ENCODE results near the gene CHD5. TPM values are rescaled to one million over a fixed set of nuclear protein-coding genes. Genes with fewer than 3 reads are reported as not detected.

The CHD5 gene
- total RNA-seq, 4 donors from 2014 or later: 0.14 to 1.6 (median 1.2) TPM

DNA sequence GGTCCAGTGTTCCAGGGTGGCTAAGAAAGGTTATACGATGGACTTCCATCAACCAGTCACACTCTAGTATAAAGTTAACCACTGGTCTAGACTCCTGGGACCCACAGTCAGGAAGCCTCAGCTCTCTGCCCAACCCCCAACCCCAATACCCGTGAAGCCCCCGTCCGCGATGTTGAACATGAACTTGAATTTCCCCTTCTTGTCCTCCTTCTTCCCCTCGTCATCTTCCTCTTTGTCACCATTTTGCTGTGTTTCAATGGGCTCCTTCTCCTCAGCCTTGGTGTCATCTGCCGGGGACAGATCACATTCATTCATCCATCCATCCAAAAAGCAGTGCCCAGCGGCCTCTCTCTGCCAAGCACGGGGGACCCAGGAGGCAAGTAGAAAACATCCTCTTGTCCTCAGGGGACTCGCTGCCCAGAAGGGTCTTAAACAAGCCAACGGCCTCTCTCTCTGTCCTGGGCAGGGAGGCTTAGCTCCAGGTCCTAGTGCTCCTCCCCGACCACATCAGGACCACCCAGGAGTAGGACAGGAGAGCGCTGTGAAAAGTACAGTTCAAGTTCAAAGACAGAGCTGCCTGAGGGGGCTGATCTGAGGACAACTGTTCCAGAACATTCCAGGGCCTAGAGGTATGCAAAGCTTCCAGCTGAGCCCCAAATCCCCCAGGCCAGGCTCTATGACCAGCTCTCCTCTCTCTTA is 68.0 kb downstream of the CHD5 start:
- 78 to 82% methylated on average over 3 to 13 of the region's 13 CpGs for WGBS, 2 donors (ENCODE audit: low coverage in 1 of 2)
- Histone ChIP-seq H3K27me3 (no peaks in the 10 kb centered on the region), H3K36me3 (no peaks in the 10 kb centered on the region), H3K4me3 (no peak overlapping the region), H3K4me1 (no peaks in the 10 kb centered on the region), H3K9me3 (peaks cover 0 to 1% of the 10 kb centered on the region in 2 donors), H3K27ac (no peak overlapping the region)
- intact Hi-C loops (cut with DNase I; ENCODE audit: low total_unique reads) (no loop called here), in situ Hi-C loops (cut with MboI; ENCODE audit: low pct_ligation_motif_present in 1 of 4, low pct_unique_long_range_greater_than_20kb in 1 of 4, low sequenced_read_pairs in 3 of 4) (no loop called here)
- no peak for DNase-seq
- TF ChIP-seq EP300 (IDR thresholded peaks at IDR 0.05; ENCODE audit: low read depth) (no peak), POLR2A (IDR thresholded peaks at IDR 0.05) (no peak)
- TF ChIP-seq, protein P1, sequence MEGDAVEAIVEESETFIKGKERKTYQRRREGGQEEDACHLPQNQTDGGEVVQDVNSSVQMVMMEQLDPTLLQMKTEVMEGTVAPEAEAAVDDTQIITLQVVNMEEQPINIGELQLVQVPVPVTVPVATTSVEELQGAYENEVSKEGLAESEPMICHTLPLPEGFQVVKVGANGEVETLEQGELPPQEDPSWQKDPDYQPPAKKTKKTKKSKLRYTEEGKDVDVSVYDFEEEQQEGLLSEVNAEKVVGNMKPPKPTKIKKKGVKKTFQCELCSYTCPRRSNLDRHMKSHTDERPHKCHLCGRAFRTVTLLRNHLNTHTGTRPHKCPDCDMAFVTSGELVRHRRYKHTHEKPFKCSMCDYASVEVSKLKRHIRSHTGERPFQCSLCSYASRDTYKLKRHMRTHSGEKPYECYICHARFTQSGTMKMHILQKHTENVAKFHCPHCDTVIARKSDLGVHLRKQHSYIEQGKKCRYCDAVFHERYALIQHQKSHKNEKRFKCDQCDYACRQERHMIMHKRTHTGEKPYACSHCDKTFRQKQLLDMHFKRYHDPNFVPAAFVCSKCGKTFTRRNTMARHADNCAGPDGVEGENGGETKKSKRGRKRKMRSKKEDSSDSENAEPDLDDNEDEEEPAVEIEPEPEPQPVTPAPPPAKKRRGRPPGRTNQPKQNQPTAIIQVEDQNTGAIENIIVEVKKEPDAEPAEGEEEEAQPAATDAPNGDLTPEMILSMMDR (IDR thresholded peaks at IDR 0.05): no peak

DNA sequence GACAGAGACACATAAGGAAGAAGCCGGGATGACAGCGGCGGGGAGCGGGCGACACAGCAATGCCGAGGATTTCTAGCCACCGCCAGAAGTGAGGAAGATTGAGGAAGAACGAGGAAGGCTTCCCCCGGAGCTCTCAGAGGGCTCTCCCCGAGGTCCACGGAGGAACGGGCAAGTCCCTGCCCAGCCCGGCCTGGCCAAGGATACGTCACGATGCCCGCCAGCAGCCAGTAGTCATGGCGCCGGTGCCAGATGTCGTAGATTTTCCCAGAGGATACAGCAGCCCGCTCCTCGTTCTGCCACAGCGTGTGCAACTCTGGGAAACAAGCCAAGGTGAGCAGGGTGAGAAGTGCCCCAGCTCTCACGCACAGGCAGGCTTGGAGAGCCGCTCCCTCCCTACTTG is 68.5 kb downstream of the CHD5 start:
- TF ChIP-seq POLR2AphosphoS5 (IDR thresholded peaks at IDR 0.05) (no peak), POLR2A (IDR thresholded peaks at IDR 0.05) (no peak), EP300 (IDR thresholded peaks at IDR 0.05; ENCODE audit: low read depth) (no peak)
- TF ChIP-seq, protein P1 (IDR thresholded peaks at IDR 0.05): no peak
- H3K9me3 ChIP-seq: no peaks in the 10 kb centered on the region
- no peaks in the 10 kb centered on the region for H3K27me3 ChIP-seq
- WGBS, 2 donors (ENCODE audit: low coverage in 1 of 2): 68 to 74% methylated on average over 5 to 24 of the region's 24 CpGs
- no peak overlapping the region for H3K4me3 ChIP-seq
- H3K36me3 ChIP-seq: no peaks in the 10 kb centered on the region
- DNase-seq: no peak
- in situ Hi-C loops (cut with MboI; ENCODE audit: low pct_ligation_motif_present in 1 of 4, low pct_unique_long_range_greater_than_20kb in 1 of 4, low sequenced_read_pairs in 3 of 4): no loop called here
- H3K4me1 ChIP-seq: no peaks in the 10 kb centered on the region
- intact Hi-C loops (cut with DNase I; ENCODE audit: low total_unique reads): no loop called here
- no peak overlapping the region for H3K27ac ChIP-seq

DNA sequence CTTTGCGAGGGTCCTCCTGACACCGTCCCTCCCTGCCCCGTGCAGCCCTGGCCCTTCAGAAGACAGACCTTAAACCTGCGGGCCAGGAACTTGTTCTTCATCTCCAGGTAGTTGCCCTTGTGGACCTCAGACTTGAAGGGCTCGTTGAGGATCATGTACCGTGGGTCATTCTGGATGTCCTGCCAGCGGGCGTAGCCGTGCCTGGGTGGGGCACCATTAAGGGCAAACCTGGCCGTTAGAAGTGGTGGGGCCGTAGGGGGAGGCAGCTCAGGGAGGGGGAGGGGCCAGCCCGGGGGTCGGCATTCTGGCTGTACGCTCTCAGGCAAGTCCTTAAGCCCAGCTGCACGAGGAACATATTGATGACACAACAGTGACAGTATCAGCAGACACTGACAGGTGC is 69.8 kb downstream of the CHD5 start:
- Histone ChIP-seq H3K4me3 (no peak overlapping the region), H3K27ac (no peak overlapping the region), H3K36me3 (no peaks in the 10 kb centered on the region), H3K27me3 (no peaks in the 10 kb centered on the region), H3K9me3 (no peaks in the 10 kb centered on the region), H3K4me1 (no peaks in the 10 kb centered on the region)
- in situ Hi-C loops (cut with MboI; ENCODE audit: low pct_ligation_motif_present in 1 of 4, low pct_unique_long_range_greater_than_20kb in 1 of 4, low sequenced_read_pairs in 3 of 4) (no loop called here), intact Hi-C loops (cut with DNase I; ENCODE audit: low total_unique reads) (no loop called here)
- TF ChIP-seq, protein P1 (IDR thresholded peaks at IDR 0.05): no peak
- no peak for TF ChIP-seq EP300 (IDR thresholded peaks at IDR 0.05; ENCODE audit: low read depth)
- TF ChIP-seq POLR2AphosphoS5 (IDR thresholded peaks at IDR 0.05): no peak
- no peak for TF ChIP-seq POLR2A (IDR thresholded peaks at IDR 0.05)
- 66% methylated on average over 13 of the region's 15 CpGs; no CpG with 5 or more reads in 1 of the 2 donors for WGBS, 2 donors (ENCODE audit: low coverage in 1 of 2)
- no peak for DNase-seq

DNA sequence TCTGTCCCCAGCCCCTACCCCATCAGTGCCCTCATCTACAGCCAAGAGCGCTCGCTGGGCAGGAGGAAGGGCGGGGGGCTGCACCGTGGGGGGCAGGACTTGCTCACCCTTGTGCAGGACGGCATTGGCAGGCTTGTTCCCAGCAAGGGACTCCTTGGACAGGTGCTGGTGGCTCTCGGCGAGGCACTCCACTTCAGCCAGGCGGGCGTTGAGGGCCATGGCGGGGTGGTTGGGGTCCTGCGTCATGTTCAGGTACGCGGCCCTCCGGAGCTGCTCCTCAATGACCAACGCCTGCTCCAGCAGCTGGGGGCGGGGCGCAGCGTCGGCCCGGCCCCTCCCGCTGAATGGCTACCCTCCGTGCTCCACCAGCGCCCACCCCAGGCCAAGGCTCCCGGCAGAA is 70.4 kb downstream of the CHD5 start:
- H3K9me3 ChIP-seq: no peaks in the 10 kb centered on the region
- in situ Hi-C loops (cut with MboI; ENCODE audit: low pct_ligation_motif_present in 1 of 4, low pct_unique_long_range_greater_than_20kb in 1 of 4, low sequenced_read_pairs in 3 of 4): no loop called here
- 68% methylated on average over 22 of the region's 24 CpGs; no CpG with 5 or more reads in 1 of the 2 donors for WGBS, 2 donors (ENCODE audit: low coverage in 1 of 2)

More for the DNA sequence above, 70.4 kb downstream of the CHD5 start:
- intact Hi-C loops (cut with DNase I; ENCODE audit: low total_unique reads): no loop called here
- no peaks in the 10 kb centered on the region for H3K36me3 ChIP-seq
- no peak overlapping the region for H3K4me3 ChIP-seq
- TF ChIP-seq, protein P1 (IDR thresholded peaks at IDR 0.05): no peak
- TF ChIP-seq POLR2A (IDR thresholded peaks at IDR 0.05) (no peak), POLR2AphosphoS5 (IDR thresholded peaks at IDR 0.05) (no peak), EP300 (IDR thresholded peaks at IDR 0.05; ENCODE audit: low read depth) (no peak)
- no peak for DNase-seq
- H3K27ac ChIP-seq: no peak overlapping the region
- no peaks in the 10 kb centered on the region for H3K4me1 ChIP-seq
- H3K27me3 ChIP-seq: no peaks in the 10 kb centered on the region
